Uterus (tissue), 2 donors: ENCODE measurements around the gene SNIP1.

Experiments
- CTCF ChIP-seq, 4 experiments: fragments of 200-600 bp in 2 of 4; fragments of 450-650 bp in 2 of 4; sonication (generic) in 2 of 4; IDR thresholded peaks; one replicate each; pipeline ENCODE4 v1.5.1; 2016 to 2019; ENCODE audit warnings: antibody characterized with exemption in 4 of 4, mild to moderate bottlenecking in 2 of 4, moderate library complexity in 1 of 4
- POLR2A ChIP-seq, 2 donors: fragments of 450-650 bp; IDR thresholded peaks; one replicate each; pipeline ENCODE4 v1.6.1; 2016; ENCODE audit warnings: antibody characterized with exemption in 2 of 2, mild to moderate bottlenecking in 1 of 2, moderate library complexity in 1 of 2

GRCh38 chr1:37557402-37557801, 3.3 kb upstream of the SNIP1 start:
- TF ChIP-seq POLR2A (IDR thresholded peaks at IDR 0.05) (no peak), CTCF (IDR thresholded peaks at IDR 0.05) (no peak)
